Measurements from ENCODE around the gene SGTB. TPM values are rescaled to one million over a fixed set of nuclear protein-coding genes. Genes with fewer than 3 reads are reported as not detected.
"Not testable (repeated sequence)": the region's sequence is repeated elsewhere in the genome, so short reads cannot be mapped to it uniquely, and the experiment has no call there.

SGTB gene
- polyA plus RNA-seq, 10 donors: 6.4 to 12.1 (median 8.7) TPM

DNA sequence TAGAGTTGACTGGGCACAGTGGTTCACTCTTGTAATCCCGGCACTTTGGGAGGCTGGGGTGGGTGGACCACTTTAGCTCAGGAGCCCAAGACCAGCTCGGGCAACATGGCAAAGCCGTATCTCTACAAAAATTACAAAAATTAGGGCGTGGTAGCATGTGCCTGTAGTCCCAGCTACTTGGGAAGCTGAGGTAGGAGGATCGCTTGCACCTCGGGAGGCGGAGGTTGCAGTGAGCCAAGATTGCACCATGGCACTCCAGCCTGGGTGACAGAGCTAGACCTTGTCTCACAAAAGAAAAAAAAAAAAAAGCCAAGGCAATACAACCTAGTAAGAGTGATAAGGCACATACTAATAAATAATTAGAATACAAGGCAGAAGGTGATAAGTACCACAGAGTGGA is 15.9 kb upstream of the SGTB start:
- no peak for DNase-seq

- DNase-seq: no peak
Measured at GRCh38 chr5:65736011-65736410, 14.1 kb upstream of the SGTB start.

- DNase-seq: no peak
Measured at GRCh38 chr5:65734921-65735320, 13.0 kb upstream of the SGTB start.

- DNase-seq: not testable (repeated sequence)
Measured at GRCh38 chr5:65734196-65734775, 12.4 kb upstream of the SGTB start.

- peak in 1 of 3 donors; percentile 14 for DNase-seq
Measured at GRCh38 chr5:65732046-65732445, 10.1 kb upstream of the SGTB start.

GRCh38 chr5:65730910-65731309 is 9.0 kb upstream of the SGTB start:
- DNase-seq: no peak

DNA sequence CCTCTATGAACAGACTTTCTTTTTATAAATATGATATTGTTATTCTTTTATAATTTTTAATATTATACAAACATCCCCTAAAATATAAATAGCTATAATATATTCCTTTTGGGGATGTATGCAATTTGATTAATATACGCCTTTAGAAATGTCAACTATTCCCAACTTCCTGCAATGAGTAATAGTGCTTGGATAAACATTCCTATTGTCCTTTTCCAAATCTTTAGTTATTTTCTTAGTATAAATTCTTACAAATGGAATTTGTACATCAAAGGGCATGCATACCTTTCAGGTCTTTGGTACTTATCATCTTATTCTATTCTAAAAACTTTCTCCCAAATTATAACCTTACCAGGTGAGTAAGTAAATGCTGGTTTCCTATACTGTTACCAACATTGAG is 6.3 kb upstream of the SGTB start:
- no peak for DNase-seq

DNA sequence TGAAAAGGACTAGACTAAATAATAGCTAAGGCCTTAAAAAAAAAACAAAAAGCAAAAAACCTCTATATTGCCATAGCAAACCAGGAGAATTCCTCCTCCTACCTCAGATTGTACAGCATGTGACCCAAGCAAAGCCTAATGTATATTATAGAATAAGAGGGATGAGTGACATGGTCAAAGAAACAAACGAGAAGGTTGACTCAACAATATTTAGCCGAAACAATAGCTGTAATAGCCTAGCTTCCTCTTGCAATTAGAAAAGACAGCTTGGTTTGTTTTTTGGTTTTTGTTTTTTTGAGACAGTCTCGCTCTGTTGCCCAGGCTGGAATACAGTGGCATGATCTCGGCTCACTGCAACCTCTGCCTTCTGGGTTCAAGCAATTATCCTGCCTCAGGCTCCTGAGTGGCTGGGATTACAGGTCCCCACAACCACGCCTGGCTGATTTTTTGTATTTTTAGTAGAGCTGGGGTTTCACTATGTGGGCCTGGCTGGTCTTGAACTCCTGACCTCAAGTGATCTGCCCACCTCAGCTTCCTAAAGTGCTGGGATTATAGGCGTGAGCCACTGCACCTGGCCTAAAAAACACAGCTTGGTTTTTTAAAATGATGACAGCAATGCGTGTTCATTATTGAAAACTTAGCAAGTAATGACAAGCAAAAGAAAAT is 5.7 kb upstream of the SGTB start:
- DNase-seq: no peak

DNA sequence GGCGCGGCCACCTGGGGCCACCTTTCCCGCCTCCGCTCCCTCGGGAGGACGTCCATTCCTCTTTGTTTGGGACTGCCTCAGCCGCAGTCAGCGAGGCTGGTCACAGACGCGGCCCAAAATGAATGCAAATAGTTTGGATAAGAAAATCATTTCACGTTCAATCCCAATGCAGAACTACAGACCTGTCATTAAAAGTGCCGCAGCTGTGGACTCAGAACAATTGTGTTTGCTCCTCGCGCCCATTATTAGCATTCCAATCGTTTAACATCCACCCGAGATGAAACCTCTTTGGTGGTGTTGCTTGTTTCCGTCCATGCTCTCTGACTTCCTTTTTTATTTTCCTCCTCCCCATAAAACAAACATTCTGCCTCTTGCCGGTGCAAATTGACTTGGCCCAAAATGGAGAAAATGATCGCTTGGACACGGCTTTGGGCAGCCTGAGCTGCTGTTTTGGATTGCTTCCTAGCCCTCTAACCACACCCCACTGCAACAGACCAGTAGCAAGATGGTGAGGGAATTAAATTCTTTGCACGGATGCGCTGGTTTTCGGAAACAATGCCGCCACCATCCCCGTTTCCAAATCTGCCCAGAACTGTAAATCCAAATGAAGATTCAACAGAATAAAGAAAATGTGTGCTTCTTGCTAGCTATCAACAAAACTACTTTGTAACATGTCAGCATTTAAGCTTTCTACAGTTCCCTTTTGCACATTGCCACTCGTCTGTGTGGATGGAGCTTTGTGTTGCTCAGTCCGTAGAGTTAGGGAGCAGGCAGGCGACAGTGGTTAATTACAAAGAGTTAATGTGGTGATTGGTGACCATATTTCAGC is 880 bp upstream of the SGTB start:
- DNase-seq: peak; percentile 52 to 83 (median 54)

GRCh38 chr5:65721050-65721719 is 724 bp downstream of the SGTB start:
- DNase-seq: peak; percentile 60 to 90 (median 82)

DNA sequence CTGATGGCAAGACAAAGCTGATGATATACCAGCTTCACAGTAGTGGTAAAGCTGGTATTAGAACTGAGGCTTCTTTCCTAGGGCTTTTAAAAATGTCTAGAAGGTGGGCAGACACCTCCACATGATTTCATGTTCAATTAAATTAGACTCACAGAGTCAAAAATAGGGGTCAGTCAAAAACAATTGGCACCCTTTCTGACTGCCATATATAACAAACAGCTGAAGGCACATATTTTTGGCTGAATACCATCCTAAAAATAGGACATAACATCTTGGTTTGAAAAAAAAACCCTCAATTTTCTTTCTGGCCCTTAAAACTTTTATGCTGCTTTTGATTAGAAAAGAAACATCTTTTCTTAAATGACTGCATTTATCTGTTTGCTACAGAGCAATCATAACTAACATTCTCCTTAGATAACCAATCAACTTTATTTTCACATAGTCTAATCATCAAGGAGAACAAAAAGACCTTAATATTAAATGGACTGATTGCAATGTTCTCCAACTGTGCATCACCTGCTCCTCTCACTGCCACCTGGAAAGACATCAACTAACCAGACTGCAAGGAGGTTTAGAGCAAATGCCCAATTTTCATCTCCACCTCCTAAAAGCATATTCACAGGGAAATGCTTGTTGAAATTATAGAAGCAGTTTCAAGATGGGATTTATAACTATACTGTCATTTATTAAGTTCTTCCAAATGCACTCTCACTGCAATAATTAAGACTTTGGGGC is 3.2 kb downstream of the SGTB start:
- no peak for DNase-seq

GRCh38 chr5:65708145-65708544 is 13.8 kb downstream of the SGTB start:
- no peak for DNase-seq

DNA sequence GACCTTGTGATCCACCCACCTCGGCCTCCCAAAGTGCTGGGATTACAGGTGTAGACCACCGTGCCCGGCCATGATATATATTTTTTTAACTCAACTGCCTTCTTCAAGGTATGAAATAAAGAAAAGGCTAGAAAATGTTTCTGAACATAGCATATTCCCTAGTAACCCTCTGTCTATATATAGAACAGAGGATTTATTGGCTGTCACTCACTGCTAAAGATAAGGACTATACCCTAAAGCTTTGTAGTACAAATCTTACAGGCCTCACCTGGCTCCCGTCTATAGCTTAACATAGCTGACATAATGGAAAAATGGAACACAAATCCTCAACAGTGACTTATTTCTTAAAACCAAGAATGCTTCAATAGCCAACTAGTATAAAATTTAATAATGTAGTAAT is 14.2 kb downstream of the SGTB start:
- no peak for DNase-seq

DNA sequence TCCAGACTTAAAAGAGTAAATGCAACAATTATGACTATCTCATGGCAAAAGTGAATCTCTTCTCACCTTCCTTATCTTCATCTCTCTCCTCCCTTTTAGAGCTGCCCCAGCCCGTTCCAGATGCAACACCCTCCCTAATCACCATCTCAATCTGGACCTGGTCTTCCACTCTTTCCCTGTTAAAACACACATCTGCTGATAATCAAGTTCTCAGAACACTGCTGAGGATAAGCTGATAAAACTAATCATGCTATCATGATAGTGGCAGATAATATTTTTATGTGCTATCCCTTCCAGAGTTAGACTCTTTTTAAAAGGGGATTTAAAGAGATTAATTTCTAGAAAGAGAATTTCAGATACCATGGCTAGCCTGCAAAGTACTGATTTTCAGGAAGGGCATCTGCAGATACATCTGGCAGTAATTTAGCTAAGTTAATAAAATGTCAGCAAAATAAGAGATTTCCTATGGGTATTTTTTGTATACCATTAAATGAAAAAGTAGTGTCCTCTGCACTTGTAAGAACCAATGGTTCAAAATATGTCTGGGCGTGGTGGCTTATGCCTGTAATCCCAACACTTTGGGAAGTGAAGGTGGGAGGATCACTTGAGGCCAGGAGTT is 17.2 kb downstream of the SGTB start:
- DNase-seq: no peak

- no peak for DNase-seq
Measured at GRCh38 chr5:65702036-65702435, 19.9 kb downstream of the SGTB start.

DNA sequence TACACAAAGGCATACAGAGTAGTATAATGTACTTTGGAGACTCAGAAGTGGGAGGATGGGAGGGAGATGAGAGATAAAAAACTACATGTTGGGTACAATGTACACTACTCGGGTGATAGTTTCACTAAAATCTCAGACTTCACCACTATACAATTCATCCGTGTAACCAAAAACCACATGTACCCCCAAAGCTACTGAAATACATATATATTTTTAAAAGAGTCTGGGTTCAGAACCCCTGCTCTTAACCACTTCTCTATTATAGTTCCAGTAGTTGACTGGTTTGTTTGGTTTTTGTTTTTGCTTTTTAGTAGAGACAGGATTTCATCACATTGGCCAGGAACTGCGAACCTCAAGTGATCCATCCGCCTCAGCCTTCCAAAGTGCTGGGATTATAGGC is 22.6 kb downstream of the SGTB start:
- no peak for DNase-seq

DNA sequence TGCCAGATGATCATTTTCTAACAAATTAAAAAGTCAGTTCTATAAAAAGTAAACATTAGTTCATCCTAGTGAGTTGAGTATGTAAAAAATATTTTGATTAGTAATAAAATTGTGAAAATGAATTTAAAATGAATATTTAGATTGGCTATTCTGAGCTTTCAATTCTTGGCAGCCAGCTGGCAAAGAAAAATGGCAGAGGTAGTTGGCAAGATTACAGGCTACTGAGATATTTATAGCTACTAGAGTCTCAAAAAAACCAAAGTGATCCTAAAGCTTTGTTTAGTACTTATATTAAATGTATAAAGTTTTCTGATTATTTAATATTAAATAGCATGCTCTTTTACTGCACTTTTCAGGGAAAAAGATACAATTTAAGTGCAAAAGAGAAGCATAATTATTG is 25.0 kb downstream of the SGTB start:
- peak in 1 of 3 donors; percentile 16 for DNase-seq

- no peak for DNase-seq
Measured at GRCh38 chr5:65695896-65696295, 26.0 kb downstream of the SGTB start.

GRCh38 chr5:65695162-65695755 is 26.6 kb downstream of the SGTB start:
- DNase-seq: no peak

GRCh38 chr5:65693121-65693520 is 28.8 kb downstream of the SGTB start:
- DNase-seq: no peak

DNA sequence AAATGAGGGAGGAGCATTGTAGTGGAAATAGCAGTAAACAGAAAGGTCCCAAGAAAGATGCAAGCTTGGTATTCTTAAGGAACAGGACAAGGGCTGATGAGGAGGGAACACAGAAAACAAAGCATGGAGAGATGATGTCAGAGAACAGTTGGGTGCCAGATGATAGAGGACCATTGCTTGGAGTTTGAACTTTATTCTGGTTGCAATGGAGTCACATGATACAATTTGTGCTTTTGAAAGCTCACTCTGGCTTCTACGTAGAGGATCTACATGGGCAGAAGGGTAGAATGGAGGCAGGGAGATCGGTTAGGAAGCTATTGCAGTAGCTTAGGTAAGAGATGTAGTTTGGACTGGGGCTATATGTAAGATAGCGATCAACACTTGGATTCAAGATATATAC is 39.8 kb downstream of the SGTB start:
- DNase-seq: no peak
